ENCODE data around the gene AGBL4. TPM values are rescaled to one million over a fixed set of nuclear protein-coding genes. Genes with fewer than 3 reads are reported as not detected.

AGBL4 gene
- total and polyA plus RNA-seq, 2 of the 4 experiments (the other 2 are of a cell fraction), result not detected

DNA sequence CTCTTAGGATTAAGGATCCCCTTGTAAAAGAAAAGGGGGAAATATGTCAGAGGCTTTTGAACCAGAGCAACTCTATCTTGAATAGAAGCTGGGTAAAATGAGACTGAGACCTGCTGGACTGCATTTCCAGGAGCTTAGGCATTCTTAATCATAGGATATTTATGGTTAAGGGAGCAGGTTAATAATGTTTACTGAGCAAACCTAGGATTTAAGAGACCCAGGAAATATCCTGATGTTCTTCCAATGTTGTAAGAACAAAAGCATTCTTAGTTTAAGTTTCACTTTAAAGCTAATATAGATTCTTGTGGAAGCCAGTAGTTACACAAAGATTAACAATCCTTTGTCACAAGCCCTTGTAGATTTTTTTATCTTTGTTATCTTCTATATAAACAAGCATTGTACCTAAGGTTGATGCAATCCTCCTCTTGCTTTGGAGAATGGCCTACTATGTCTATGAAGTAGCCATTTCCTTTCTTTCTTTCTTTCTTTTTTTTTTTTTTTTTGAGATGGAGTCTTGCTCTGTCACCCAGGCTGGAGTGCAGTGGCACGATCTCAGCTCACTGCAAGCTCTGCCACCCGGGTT, 676.9 kb downstream of the AGBL4 start:
- Histone ChIP-seq H3K18ac (ENCODE audit: low read depth, low read length) (no peak overlapping the region), H3K79me1 (ENCODE audit: low read depth in 1 of 2, low read length in 2 of 2) (no peaks in the 10 kb centered on the region), H3K4ac (ENCODE audit: low read depth, low read length) (no peak overlapping the region), H3K9ac (ENCODE audit: low read depth, low read length) (no peak overlapping the region), H3K14ac (replicated peaks; ENCODE audit: low read depth, low read length) (no peak overlapping the region), H3K23ac (ENCODE audit: low read depth, low read length) (no peak overlapping the region), H2BK15ac (ENCODE audit: low read depth, low read length) (no peak overlapping the region), H3K56ac (ENCODE audit: extremely low read depth, insufficient read depth, low read length) (no peak overlapping the region), H4K20me1 (ENCODE audit: insufficient read depth, low read length) (no peaks in the 10 kb centered on the region), H3K4me2 (ENCODE audit: low read depth, low read length) (no peak overlapping the region), H2BK20ac (ENCODE audit: low read depth, low read length) (no peak overlapping the region), H2AFZ (replicated peaks; ENCODE audit: low read length, poor library complexity) (no peak overlapping the region), H3K9me1 (ENCODE audit: insufficient read depth, low read length) (no peaks in the 10 kb centered on the region), H4K5ac (ENCODE audit: low read depth, low read length) (no peak overlapping the region), H4K91ac (ENCODE audit: insufficient read depth, low read depth, low read length) (no peak overlapping the region), H4K8ac (ENCODE audit: low read depth in 2 of 2, low read length in 2 of 2) (no peak overlapping the region), H2BK5ac (ENCODE audit: low read depth, low read length, poor library complexity, severe bottlenecking) (no peak overlapping the region), H3K9me3 (ENCODE audit: control insufficient read depth, insufficient read depth, low read length) (no peaks in the 10 kb centered on the region; the same call in none of the 2 replicates), H3K36me3 (ENCODE audit: control insufficient read depth, insufficient read depth, low read length) (no peaks in the 10 kb centered on the region), H3K4me1 (ENCODE audit: control insufficient read depth, insufficient read depth, low read length) (no peaks in the 10 kb centered on the region), H2BK120ac (ENCODE audit: low read depth, low read length) (no peak overlapping the region), H2AK5ac (ENCODE audit: low read depth, low read length) (no peak overlapping the region), H3K27me3 (ENCODE audit: control insufficient read depth, insufficient read depth, low read length) (no peaks in the 10 kb centered on the region), H3K27ac (ENCODE audit: insufficient read depth, low read length) (no peak overlapping the region), H3K4me3 (ENCODE audit: insufficient read depth, low read depth, low read length) (no peak overlapping the region), H2AK9ac (replicated peaks; ENCODE audit: low read depth, low read length, poor library complexity) (no peak overlapping the region)
- intact Hi-C loops (cut with micrococcal nuclease) (no loop called here), in situ Hi-C loops (cut with MboI; ENCODE audit: low sequenced_read_pairs) (no loop called here), dilution Hi-C loops (cut with HindIII; ENCODE audit: low sequenced_read_pairs, unreplicated experiment) (no loop called here)
- TF ChIP-seq MXI1 (IDR thresholded peaks at IDR 0.05; ENCODE audit: borderline replicate concordance, low read depth, low read length) (no peak), MAZ (IDR thresholded peaks at IDR 0.05; ENCODE audit: borderline replicate concordance, low read depth, low read length) (no peak), POLR2A (IDR thresholded peaks at IDR 0.05; ENCODE audit: low read depth, low read length) (no peak), NFE2L2 (IDR thresholded peaks at IDR 0.05; ENCODE audit: low read depth, low read length) (no peak)
- TF ChIP-seq, protein P1, sequence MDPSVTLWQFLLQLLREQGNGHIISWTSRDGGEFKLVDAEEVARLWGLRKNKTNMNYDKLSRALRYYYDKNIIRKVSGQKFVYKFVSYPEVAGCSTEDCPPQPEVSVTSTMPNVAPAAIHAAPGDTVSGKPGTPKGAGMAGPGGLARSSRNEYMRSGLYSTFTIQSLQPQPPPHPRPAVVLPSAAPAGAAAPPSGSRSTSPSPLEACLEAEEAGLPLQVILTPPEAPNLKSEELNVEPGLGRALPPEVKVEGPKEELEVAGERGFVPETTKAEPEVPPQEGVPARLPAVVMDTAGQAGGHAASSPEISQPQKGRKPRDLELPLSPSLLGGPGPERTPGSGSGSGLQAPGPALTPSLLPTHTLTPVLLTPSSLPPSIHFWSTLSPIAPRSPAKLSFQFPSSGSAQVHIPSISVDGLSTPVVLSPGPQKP (IDR thresholded peaks at IDR 0.05; ENCODE audit: borderline replicate concordance, low read depth, low read length), result no peak
- WGBS, 2 experiments (ENCODE audit: extremely low coverage in 2 of 2, insufficient read length in 1 of 2), result no CpG with 5 or more reads among the region's 2 CpGs
- POLR2A ChIA-PET (ENCODE audit: unreplicated experiment), result no interaction called here
- no peak for DNase-seq
- BruUV-seq (replicated peaks), result no TSS peak
- CTCF ChIA-PET, result no interaction called here
- ATAC-seq (ENCODE audit: low read depth), result no peak
